GM23338 (cell line): ENCODE results near the gene MAFF. TPM values are rescaled to one million over a fixed set of nuclear protein-coding genes. Genes with fewer than 3 reads are reported as not detected.

ENCODE experiments used
- ATAC-seq: fragments of 200-7000 bp; cut with Tn5 transposase; 3 replicates; pipeline ENCODE4 v1.9.1; 2020
- DNase-seq: peaks from one replicate; pipeline ENCODE4 v3.0.0-alpha.2; 2015; ENCODE audit warnings: low spot score
- H2AFZ ChIP-seq: fragments of 200-600 bp; sonication (generic); 2 replicates; pipeline ENCODE4 v1.8.0; 2016; ENCODE audit warnings: antibody characterized with exemption, mild to moderate bottlenecking, moderate library complexity
- H3F3A ChIP-seq: fragments of 200-600 bp; sonication (generic); replicated peaks from 2 replicates; pipeline ENCODE4 v1.8.0; 2017; ENCODE audit warnings: antibody characterized with exemption, mixed run types, low read depth
- H3K27ac ChIP-seq: fragments of 200-600 bp; sonication (generic); 2 replicates; pipeline ENCODE4 v1.6.1; 2016; ENCODE audit warnings: low read depth
- H3K27me3 ChIP-seq: fragments of 200-600 bp; sonication (generic); 2 replicates; pipeline ENCODE4 v1.8.0; 2016; ENCODE audit warnings: mild to moderate bottlenecking, mixed run types, moderate library complexity; ENCODE audit not compliant: insufficient read depth
- H3K36me3 ChIP-seq: fragments of 200-600 bp; sonication (generic); 2 replicates; pipeline ENCODE4 v1.8.0; 2016; ENCODE audit warnings: mild to moderate bottlenecking; ENCODE audit not compliant: insufficient read depth
- H3K4me1 ChIP-seq: fragments of 200-600 bp; sonication (generic); 2 replicates; pipeline ENCODE4 v1.8.0; 2016; ENCODE audit warnings: mild to moderate bottlenecking, moderate library complexity; ENCODE audit not compliant: insufficient read depth
- H3K4me2 ChIP-seq: fragments of 200-600 bp; sonication (generic); 2 replicates; pipeline ENCODE4 v1.7.1; 2017; ENCODE audit warnings: mixed run types
- H3K4me3 ChIP-seq: fragments of 200-600 bp; sonication (generic); 2 replicates; pipeline ENCODE4 v1.6.1; 2016; ENCODE audit warnings: mixed run types
- H3K79me2 ChIP-seq: fragments of 200-600 bp; sonication (generic); replicated peaks from 2 replicates; pipeline ENCODE4 v1.8.0; 2017; ENCODE audit warnings: mild to moderate bottlenecking; ENCODE audit not compliant: insufficient read depth
- H3K9me2 ChIP-seq: fragments of 200-600 bp; sonication (generic); 2 replicates; pipeline ENCODE4 v1.8.0; 2017; ENCODE audit not compliant: insufficient read depth
- H4K20me1 ChIP-seq: fragments of 200-600 bp; sonication (generic); replicated peaks from 2 replicates; pipeline ENCODE4 v1.8.0; 2017; ENCODE audit warnings: mild to moderate bottlenecking; ENCODE audit not compliant: insufficient read depth
- H3K27ac Mint-ChIP-seq: 2 replicates; pipeline ENCODE4 v1.8.0; 2020; ENCODE audit warnings: inconsistent platforms, mild to moderate bottlenecking, moderate library complexity, mixed read lengths
- H3K27me3 Mint-ChIP-seq: 3 replicates; pipeline ENCODE4 v1.8.0; 2022; ENCODE audit warnings: low read depth, mild to moderate bottlenecking, moderate library complexity, mixed read lengths, inconsistent platforms; ENCODE audit not compliant: insufficient read depth, poor library complexity
- H3K36me3 Mint-ChIP-seq: 3 replicates; pipeline ENCODE4 v1.8.0; 2021; ENCODE audit warnings: low read depth, mild to moderate bottlenecking, inconsistent platforms, moderate library complexity, mixed read lengths
- H3K4me1 Mint-ChIP-seq: 3 replicates; pipeline ENCODE4 v1.8.0; 2020; ENCODE audit warnings: mild to moderate bottlenecking, inconsistent platforms, mixed read lengths
- H3K4me3 Mint-ChIP-seq: 3 replicates; pipeline ENCODE4 v1.8.0; 2021; ENCODE audit warnings: moderate library complexity, mild to moderate bottlenecking, inconsistent platforms, mixed read lengths
- H3K9me3 Mint-ChIP-seq: 3 replicates; pipeline ENCODE4 v1.8.0; 2020; ENCODE audit warnings: moderate library complexity, mild to moderate bottlenecking, inconsistent platforms, mixed read lengths
- CREB1 ChIP-seq: fragments of 250-450 bp; sonication (Bioruptor Pico); IDR thresholded peaks from 2 replicates; pipeline ENCODE4 v1.5.0; 2020; ENCODE audit warnings: low read depth, mild to moderate bottlenecking, moderate library complexity
- CTCF ChIP-seq, 2 experiments: fragments of 200-600 bp in 1 of 2; sonication (generic) in 1 of 2; conservative IDR thresholded peaks; 2 replicates each; pipeline versions ENCODE4 v1.5.1 to v1.6.1; 2016 to 2017; ENCODE audit warnings: antibody characterized with exemption in 2 of 2, low read depth in 2 of 2, mild to moderate bottlenecking in 2 of 2, moderate library complexity in 1 of 2
- ETS1 ChIP-seq: IDR thresholded peaks from 2 replicates; pipeline ENCODE4 v1.6.1; 2016; ENCODE audit warnings: antibody characterized with exemption
- JUNB ChIP-seq: IDR thresholded peaks from one replicate; pipeline ENCODE4 v1.6.1; 2016; ENCODE audit warnings: antibody characterized with exemption; ENCODE audit not compliant: unreplicated experiment
- NANOG ChIP-seq: IDR thresholded peaks from 2 replicates; pipeline ENCODE4 v1.6.1; 2016; ENCODE audit warnings: antibody characterized with exemption, borderline replicate concordance
- POLR2AphosphoS5 ChIP-seq: IDR thresholded peaks from 2 replicates; pipeline ENCODE4 v1.6.1; 2016; ENCODE audit warnings: antibody characterized with exemption, low read depth
- REST ChIP-seq: IDR thresholded peaks from one replicate; pipeline ENCODE4 v1.6.1; 2018; ENCODE audit warnings: antibody characterized with exemption; ENCODE audit not compliant: unreplicated experiment
- STAT1 ChIP-seq: IDR thresholded peaks from one replicate; pipeline ENCODE4 v1.6.1; 2016; ENCODE audit warnings: antibody characterized with exemption; ENCODE audit not compliant: unreplicated experiment
- ZNF331 ChIP-seq: fragments of 250-450 bp; sonication (Bioruptor Pico); IDR thresholded peaks from 2 replicates; pipeline ENCODE4 v1.5.0; 2020; ENCODE audit warnings: low read depth, mild to moderate bottlenecking, moderate library complexity
- ZNF462 ChIP-seq: fragments of 250-450 bp; sonication (Bioruptor Pico); IDR thresholded peaks from 2 replicates; pipeline ENCODE4 v1.5.0; 2020; ENCODE audit warnings: mild to moderate bottlenecking, moderate library complexity
- polyA plus RNA-seq: library from polyadenylated mRNA; unstranded; fragments of >200 nt; fragmentation: Nextera tagmentation; extraction: Ambion mirVana; gene quantifications from 2 replicates; pipeline ENCODE4 v1.2.1, GENCODE V29; 2016
- total RNA-seq: library from RNA; depleted of rRNA; stranded (reverse); fragments of >200 nt; shearing (Covaris generic); gene quantifications from 2 replicates; pipeline ENCODE4 v1.2.3, GENCODE V29; 2014

MAFF gene
- total and polyA plus RNA-seq, 2 experiments from 2014 or later = 2.2 to 8.9 TPM

- no peak for TF ChIP-seq ETS1
- TF ChIP-seq REST = no peak
- no peak for TF ChIP-seq POLR2AphosphoS5
Measured at GRCh38 chr22:38230916-38231315, 29.1 kb downstream of the MAFF start (continued).

- H3K27ac Mint-ChIP-seq = no peak overlapping the region
- peaks cover 38% of the 10 kb centered on the region for H3K36me3 Mint-ChIP-seq
- no peak overlapping the region for H3K4me3 Mint-ChIP-seq
- H4K20me1 ChIP-seq = peaks cover 13% of the 10 kb centered on the region
- no peak overlapping the region for H3K4me3 ChIP-seq
- DNase-seq (no peak), ATAC-seq (no peak)
- H3K36me3 ChIP-seq = peaks cover 5% of the 10 kb centered on the region; the same call in 1 of the 2 replicates
- no peaks in the 10 kb centered on the region; the same call in 2 of the 3 replicates for H3K9me3 Mint-ChIP-seq
- no peak overlapping the region for H2AFZ ChIP-seq
- H3F3A ChIP-seq = no peaks in the 10 kb centered on the region
- 0 out of 3 replicates have a peak, but pooled peaks cover 3% of the 10 kb centered on the region for H3K4me1 Mint-ChIP-seq
- H3K27ac ChIP-seq = no peak overlapping the region
- H3K79me2 ChIP-seq = no peaks in the 10 kb centered on the region
- no peaks in the 10 kb centered on the region for H3K4me1 ChIP-seq
- peaks cover 5% of the 10 kb centered on the region for H3K27me3 Mint-ChIP-seq
- no peaks in the 10 kb centered on the region for H3K27me3 ChIP-seq
- H3K4me2 ChIP-seq = no peak overlapping the region
- H3K9me2 ChIP-seq = no peaks in the 10 kb centered on the region
- TF ChIP-seq ETS1 (no peak), ZNF462 (CRISPR knock-in tag) (no peak), CTCF (conservative IDR thresholded peaks at IDR 0.05; ENCODE audit: low read depth in 2 of 2) (no peak), NANOG (no peak), CREB1 (CRISPR knock-in tag) (no peak), STAT1 (no peak), JUNB (no peak), POLR2AphosphoS5 (no peak), ZNF331 (CRISPR knock-in tag) (no peak)
Measured at GRCh38 chr22:38232196-38232595, 30.4 kb downstream of the MAFF start.
